Measurements from ENCODE around the gene PHLDA1. TPM values are rescaled to one million over a fixed set of nuclear protein-coding genes. Genes with fewer than 3 reads are reported as not detected.
"Not testable (repeated sequence)": the region's sequence is repeated elsewhere in the genome, so short reads cannot be mapped to it uniquely, and the experiment has no call there.

PHLDA1 gene
- total and polyA plus RNA-seq, 8 donors: 15.8 to 59.3 (median 48.2) TPM

GRCh38 chr12:75986001-75986746, 45.4 kb downstream of the PHLDA1 start:
- ATAC-seq (no peak), DNase-seq (no peak)
- no peaks in the 10 kb centered on the region for H3K27me3 ChIP-seq
- intact Hi-C loops (cut with DNase I): no loop called here
- H3K4me3 ChIP-seq: no peak overlapping the region
- H3K9me3 ChIP-seq: peaks cover 0 to 3% of the 10 kb centered on the region in 2 donors
- H3K27ac ChIP-seq: no peak overlapping the region
- peaks cover 0 to 20% of the 10 kb centered on the region in 2 donors for H3K4me1 ChIP-seq
- H3K36me3 ChIP-seq: no peaks in the 10 kb centered on the region
- TF ChIP-seq, protein P1, sequence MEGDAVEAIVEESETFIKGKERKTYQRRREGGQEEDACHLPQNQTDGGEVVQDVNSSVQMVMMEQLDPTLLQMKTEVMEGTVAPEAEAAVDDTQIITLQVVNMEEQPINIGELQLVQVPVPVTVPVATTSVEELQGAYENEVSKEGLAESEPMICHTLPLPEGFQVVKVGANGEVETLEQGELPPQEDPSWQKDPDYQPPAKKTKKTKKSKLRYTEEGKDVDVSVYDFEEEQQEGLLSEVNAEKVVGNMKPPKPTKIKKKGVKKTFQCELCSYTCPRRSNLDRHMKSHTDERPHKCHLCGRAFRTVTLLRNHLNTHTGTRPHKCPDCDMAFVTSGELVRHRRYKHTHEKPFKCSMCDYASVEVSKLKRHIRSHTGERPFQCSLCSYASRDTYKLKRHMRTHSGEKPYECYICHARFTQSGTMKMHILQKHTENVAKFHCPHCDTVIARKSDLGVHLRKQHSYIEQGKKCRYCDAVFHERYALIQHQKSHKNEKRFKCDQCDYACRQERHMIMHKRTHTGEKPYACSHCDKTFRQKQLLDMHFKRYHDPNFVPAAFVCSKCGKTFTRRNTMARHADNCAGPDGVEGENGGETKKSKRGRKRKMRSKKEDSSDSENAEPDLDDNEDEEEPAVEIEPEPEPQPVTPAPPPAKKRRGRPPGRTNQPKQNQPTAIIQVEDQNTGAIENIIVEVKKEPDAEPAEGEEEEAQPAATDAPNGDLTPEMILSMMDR (IDR thresholded peaks at IDR 0.05): no peak

- no peak for ATAC-seq
- TF ChIP-seq, protein P1 (IDR thresholded peaks at IDR 0.05): no peak
Observed at GRCh38 chr12:75985566-75985965, 46.0 kb downstream of the PHLDA1 start.

DNA sequence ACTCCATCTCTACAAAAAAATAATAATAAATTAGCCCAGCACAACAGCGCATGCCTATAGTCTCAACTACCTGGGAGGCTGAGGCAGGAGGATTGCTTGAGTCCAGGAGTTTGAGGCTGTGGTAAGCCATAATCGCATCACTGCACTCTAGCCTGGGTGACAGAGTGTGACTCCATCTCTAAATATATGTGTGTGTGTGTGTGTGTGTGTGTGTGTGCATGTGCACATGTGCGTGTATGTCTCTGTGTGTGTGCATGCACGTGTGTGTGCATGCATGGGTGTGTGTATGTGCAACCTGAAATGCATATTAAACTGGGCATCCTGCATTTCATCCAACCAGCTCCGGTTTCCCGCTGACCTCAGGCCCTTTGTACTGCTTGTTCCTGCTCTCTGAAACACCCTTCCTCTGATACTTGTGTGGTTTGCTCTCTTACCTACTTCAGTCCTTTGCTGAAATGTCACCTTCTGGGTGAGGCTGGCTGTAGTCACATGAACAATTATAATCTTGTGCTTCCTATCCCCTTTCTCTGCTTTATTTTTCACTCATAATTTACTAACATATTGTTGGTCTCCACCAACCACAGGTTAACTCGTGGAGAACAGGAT, 46.9 kb downstream of the PHLDA1 start:
- intact Hi-C loops (cut with DNase I): no loop called here
- DNase-seq (no peak), ATAC-seq (no peak)
- Histone ChIP-seq H3K4me3 (no peak overlapping the region), H3K4me1 (peaks cover 0 to 25% of the 10 kb centered on the region in 2 donors), H3K27ac (no peak overlapping the region), H3K27me3 (no peaks in the 10 kb centered on the region), H3K36me3 (no peaks in the 10 kb centered on the region), H3K9me3 (peaks cover 0 to 3% of the 10 kb centered on the region in 2 donors)
- TF ChIP-seq, protein P1 (IDR thresholded peaks at IDR 0.05): no peak

More at GRCh38 chr12:75985566-75985965, 46.0 kb downstream of the PHLDA1 start:
- Histone ChIP-seq H3K4me1 (peaks cover 0 to 20% of the 10 kb centered on the region in 2 donors), H3K27me3 (no peaks in the 10 kb centered on the region), H3K27ac (no peak overlapping the region), H3K4me3 (no peak overlapping the region), H3K9me3 (peaks cover 0 to 3% of the 10 kb centered on the region in 2 donors), H3K36me3 (no peaks in the 10 kb centered on the region)
- intact Hi-C loops (cut with DNase I): no loop called here
- no peak for DNase-seq

DNA sequence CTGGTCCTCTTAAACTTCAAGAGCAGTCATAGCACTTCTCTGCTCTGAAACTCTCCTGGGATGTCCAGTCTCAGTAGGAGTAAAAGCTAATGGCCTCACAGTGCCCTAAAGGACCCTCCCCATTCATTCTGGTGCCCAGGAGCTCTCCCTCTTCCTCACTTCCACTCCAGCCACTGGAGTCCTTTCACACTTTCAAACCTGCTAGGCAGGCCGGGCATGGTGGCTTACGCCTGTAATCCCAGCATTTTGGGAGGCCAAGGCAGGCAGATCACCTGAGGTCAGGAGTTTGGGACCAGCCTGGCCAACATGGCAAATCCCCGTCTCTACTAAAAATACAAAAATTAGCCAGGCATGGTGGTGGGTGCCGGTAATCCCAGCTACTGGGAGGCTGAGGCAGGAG, 47.7 kb downstream of the PHLDA1 start:
- H3K36me3 ChIP-seq; intact Hi-C loops (cut with DNase I); H3K9me3 ChIP-seq; H3K27ac ChIP-seq; ATAC-seq; DNase-seq; H3K27me3 ChIP-seq; H3K4me3 ChIP-seq: not testable (repeated sequence)
- peaks cover 2 to 33% of the 10 kb centered on the region in 2 donors for H3K4me1 ChIP-seq

GRCh38 chr12:75982979-75983660, 48.5 kb downstream of the PHLDA1 start:
- Histone ChIP-seq H3K27ac (peak overlapping the region in 1 of 2 donors; percentile 39), H3K27me3 (no peaks in the 10 kb centered on the region), H3K36me3 (no peaks in the 10 kb centered on the region), H3K4me3 (no peak overlapping the region), H3K4me1 (peaks cover 9 to 40% of the 10 kb centered on the region in 2 donors), H3K9me3 (no peaks in the 10 kb centered on the region)
- ATAC-seq: no peak
- intact Hi-C loops (cut with DNase I): no loop called here
- TF ChIP-seq, protein P1 (IDR thresholded peaks at IDR 0.05): no peak
- DNase-seq: no peak
